Upper lobe of left lung (tissue), 6 donors: ENCODE measurements around the gene ATG10. TPM values are rescaled to one million over a fixed set of nuclear protein-coding genes. Genes with fewer than 3 reads are reported as not detected.

ENCODE experiments used
- ATAC-seq, 2 donors: fragments of 200-7000 bp; cut with Tn5 transposase; one replicate each; pipeline ENCODE4 v1.9.1; 2022; ENCODE audit warnings: mild to moderate bottlenecking in 2 of 2, moderate library complexity in 2 of 2; ENCODE audit not compliant: low FRiP score in 2 of 2
- DNase-seq, 2 donors: peaks; one replicate each; pipeline ENCODE4 v3.0.0-alpha.2; 2019 to 2020
- H3K27ac ChIP-seq, 4 donors: fragments of 200-600 bp; sonication (generic); one replicate each; pipeline ENCODE4 v1.5.1; 2016 to 2019
- H3K27me3 ChIP-seq, 4 donors: fragments of 200-600 bp; sonication (generic); one replicate each; pipeline ENCODE4 v1.5.1; 2017 to 2019
- H3K36me3 ChIP-seq, 4 donors: fragments of 200-600 bp; sonication (generic); one replicate each; pipeline ENCODE4 v1.5.1; 2016 to 2019
- H3K4me1 ChIP-seq, 4 donors: fragments of 200-600 bp; sonication (generic); one replicate each; pipeline ENCODE4 v1.5.1; 2018 to 2019
- H3K4me3 ChIP-seq, 4 donors: fragments of 200-600 bp; sonication (generic); one replicate each; pipeline ENCODE4 v1.5.1; 2017 to 2019; ENCODE audit warnings: mild to moderate bottlenecking in 2 of 4, moderate library complexity in 1 of 4
- H3K9me3 ChIP-seq, 4 donors: fragments of 200-600 bp; sonication (generic); one replicate each; pipeline ENCODE4 v1.5.1; 2018 to 2019
- CTCF ChIP-seq, 6 experiments: fragments of 450-650 bp in 4 of 6; fragments of 200-600 bp in 2 of 6; sonication (generic) in 2 of 6; IDR thresholded peaks; one replicate each; pipeline ENCODE4 v1.5.1; 2016 to 2019; ENCODE audit warnings: antibody characterized with exemption in 6 of 6
- EP300 ChIP-seq, 4 donors: sonication (generic); formaldehyde crosslinking; IDR thresholded peaks; one replicate each; pipeline ENCODE4 v1.5.1; 2017; ENCODE audit warnings: antibody characterized with exemption in 4 of 4, control low read depth in 2 of 4
- POLR2A ChIP-seq, 4 donors: fragments of 450-650 bp; IDR thresholded peaks; one replicate each; pipeline ENCODE4 v1.5.1; 2016 to 2017; ENCODE audit warnings: antibody characterized with exemption in 4 of 4, mild to moderate bottlenecking in 2 of 4
- POLR2AphosphoS5 ChIP-seq, 2 donors: sonication (generic); formaldehyde crosslinking; IDR thresholded peaks; one replicate each; pipeline ENCODE4 v1.5.1; 2017; ENCODE audit warnings: antibody characterized with exemption in 2 of 2
- WGBS, 2 donors: methylation state at CpG; one replicate each; pipeline ENCODE4 v1.1.5; 2017 to 2018; 5-methylcytosine and 5-hydroxymethylcytosine counted together
- small RNA-seq, 4 donors: library from RNA; depleted of rRNA; stranded (forward); fragments of <200 nt; gene quantifications; one replicate each; pipeline ENCODE3, GENCODE V24; 2016
- total RNA-seq, 6 donors: library from RNA; depleted of rRNA in 4 of 6; stranded (reverse); fragments of >200 nt in 4 of 6; gene quantifications; one replicate each; pipeline versions ENCODE4 v1.1.0 to v1.2.1, GENCODE V29; 2016 to 2021
- donor health status: DM: no; HTN: no; CAD: no; lungs with moderate emphysema.
- donor health status: DM: no; HTN: yes; CAD: no; lungs with severe emphysema.

Gene ATG10
- total RNA-seq, 6 donors from 2014 or later, result 1.00 to 9.4 (median 7.0) TPM

- no peak overlapping the region for H3K4me3 ChIP-seq
- H3K4me1 ChIP-seq, result no peaks in the 10 kb centered on the region
- no peak for DNase-seq
- ATAC-seq, result no peak
- no peaks in the 10 kb centered on the region for H3K27me3 ChIP-seq
- WGBS, 2 donors, result 50 to 63% methylated on average over 3 of the region's 3 CpGs
- TF ChIP-seq POLR2AphosphoS5 (IDR thresholded peaks at IDR 0.05), result no peak
- no peak for TF ChIP-seq EP300 (IDR thresholded peaks at IDR 0.05)
- no peak for TF ChIP-seq POLR2A (IDR thresholded peaks at IDR 0.05)
- no peak for TF ChIP-seq CTCF (IDR thresholded peaks at IDR 0.05)
- no peaks in the 10 kb centered on the region for H3K9me3 ChIP-seq
- H3K27ac ChIP-seq, result no peak overlapping the region
- no peaks in the 10 kb centered on the region for H3K36me3 ChIP-seq
Observed at GRCh38 chr5:82297711-82298110, 325.9 kb downstream of the ATG10 start.

- Histone ChIP-seq H3K36me3 (no peaks in the 10 kb centered on the region), H3K27ac (no peak overlapping the region), H3K9me3 (no peaks in the 10 kb centered on the region), H3K4me1 (no peaks in the 10 kb centered on the region), H3K27me3 (no peaks in the 10 kb centered on the region), H3K4me3 (no peak overlapping the region)
- 58 to 82% methylated on average over 2 of the region's 2 CpGs for WGBS, 2 donors
- no peak for TF ChIP-seq POLR2AphosphoS5 (IDR thresholded peaks at IDR 0.05)
- DNase-seq, result no peak
- ATAC-seq, result no peak
Observed at GRCh38 chr5:82298668-82299067, 326.8 kb downstream of the ATG10 start.

- Histone ChIP-seq H3K27me3 (no peaks in the 10 kb centered on the region), H3K9me3 (no peaks in the 10 kb centered on the region), H3K4me3 (no peak overlapping the region), H3K27ac (no peak overlapping the region), H3K36me3 (no peaks in the 10 kb centered on the region), H3K4me1 (no peaks in the 10 kb centered on the region)
- 96 to 100% methylated on average over 3 of the region's 3 CpGs for WGBS, 2 donors
- ATAC-seq (no peak), DNase-seq (no peak)
- TF ChIP-seq POLR2AphosphoS5 (IDR thresholded peaks at IDR 0.05), result no peak
- TF ChIP-seq EP300 (IDR thresholded peaks at IDR 0.05), result no peak
- no peak for TF ChIP-seq POLR2A (IDR thresholded peaks at IDR 0.05)
Observed at GRCh38 chr5:82301190-82301589, 329.4 kb downstream of the ATG10 start.

Small RNAs within 50 kb of the gene (small RNA-seq; reads per million reads assigned to genes)
- gene AC010598.1 (0 reads per million in 4 donors), gene RN7SL378P (0 reads per million in 4 donors)

Other genes with a start within 250 kb of the ATG10 start
- 100 to 1,000 TPM in 1 of 6 donors, 10 to 100 TPM in 5; 23.0 to 110 (median 32.9) TPM for gene SSBP2, start 220.9 kb upstream of the ATG10 start, total RNA-seq